Peyer's patch (tissue), 4 donors: ENCODE measurements around the gene WNT1. TPM values are rescaled to one million over a fixed set of nuclear protein-coding genes. Genes with fewer than 3 reads are reported as not detected.
A peak's percentile ranks its signal among the peaks of the same experiment; 100 is the strongest.

Source experiments
- DNase-seq, 3 donors: peaks; one replicate each; pipeline ENCODE4 v3.0.0-alpha.2; 2017 to 2019
- H3K27ac ChIP-seq, 4 donors: fragments of 200-600 bp; sonication (generic); one replicate each; pipeline ENCODE4 v1.5.1; 2016 to 2019
- H3K27me3 ChIP-seq, 2 donors: fragments of 200-600 bp; sonication (generic); one replicate each; pipeline ENCODE4 v1.5.1; 2019
- H3K36me3 ChIP-seq, 3 donors: fragments of 200-600 bp; sonication (generic); one replicate each; pipeline ENCODE4 v1.5.1; 2016 to 2019
- H3K4me1 ChIP-seq, 4 donors: fragments of 200-600 bp; sonication (generic); one replicate each; pipeline ENCODE4 v1.5.1; 2016 to 2019
- H3K4me3 ChIP-seq, 4 donors: fragments of 200-600 bp; sonication (generic); 1 replicate in 3 of 4; 2 replicates in 1 of 4; pipeline ENCODE4 v1.5.1; 2016 to 2019; ENCODE audit warnings: mild to moderate bottlenecking in 1 of 4
- H3K9me3 ChIP-seq, 4 donors: fragments of 200-600 bp; sonication (generic); one replicate each; pipeline ENCODE4 v1.5.1; 2016 to 2019; ENCODE audit warnings: mild to moderate bottlenecking in 1 of 4
- CTCF ChIP-seq, 6 experiments: fragments of 450-650 bp in 4 of 6; fragments of 200-600 bp in 2 of 6; sonication (generic) in 1 of 6; IDR thresholded peaks; one replicate each; pipeline ENCODE4 v1.5.1; 2017 to 2019; ENCODE audit warnings: antibody characterized with exemption in 6 of 6, mild to moderate bottlenecking in 3 of 6, moderate library complexity in 1 of 6
- POLR2A ChIP-seq, 2 donors: fragments of 450-650 bp; IDR thresholded peaks; one replicate each; pipeline ENCODE4 v1.5.1; 2017; ENCODE audit warnings: antibody characterized with exemption in 2 of 2, mild to moderate bottlenecking in 2 of 2, moderate library complexity in 2 of 2
- total RNA-seq, 4 donors: library from RNA; depleted of rRNA; stranded (reverse); fragments of >200 nt; gene quantifications; one replicate each; pipeline ENCODE4 v1.1.0, GENCODE V29; 2016

The WNT1 gene
- total RNA-seq, 4 donors from 2014 or later, result not detected

- Histone ChIP-seq H3K9me3 (no peaks in the 10 kb centered on the region), H3K4me3 (no peak overlapping the region), H3K27me3 (no peaks in the 10 kb centered on the region), H3K36me3 (peaks cover 0 to 78% (median 0%) of the 10 kb centered on the region in 3 donors), H3K27ac (peak overlapping the region; percentile 5 to 71 (median 57)), H3K4me1 (no peaks in the 10 kb centered on the region)
- DNase-seq, result no peak
- TF ChIP-seq CTCF (IDR thresholded peaks at IDR 0.05), result peak in 4 of 6 experiments; percentile 17 to 38 (median 30)
- no peak for TF ChIP-seq POLR2A (IDR thresholded peaks at IDR 0.05)
Observed at GRCh38 chr12:48934312-48934706, 43.8 kb upstream of the WNT1 start.

- Histone ChIP-seq H3K9me3 (no peaks in the 10 kb centered on the region), H3K27me3 (no peaks in the 10 kb centered on the region), H3K27ac (no peak overlapping the region), H3K36me3 (peaks cover 0 to 76% (median 0%) of the 10 kb centered on the region in 3 donors), H3K4me3 (no peak overlapping the region), H3K4me1 (no peaks in the 10 kb centered on the region)
- TF ChIP-seq CTCF (IDR thresholded peaks at IDR 0.05), result peak; percentile 71 to 93 (median 77)
- TF ChIP-seq POLR2A (IDR thresholded peaks at IDR 0.05), result no peak
- DNase-seq, result peak; percentile 75 to 92 (median 79)
Observed at GRCh38 chr12:48936379-48936979, 41.6 kb upstream of the WNT1 start.

- H3K4me3 ChIP-seq, result no peak overlapping the region
- no peaks in the 10 kb centered on the region for H3K9me3 ChIP-seq
- no peaks in the 10 kb centered on the region for H3K27me3 ChIP-seq
- H3K27ac ChIP-seq, result no peak overlapping the region
- H3K4me1 ChIP-seq, result no peaks in the 10 kb centered on the region
- TF ChIP-seq CTCF (IDR thresholded peaks at IDR 0.05) (no peak), POLR2A (IDR thresholded peaks at IDR 0.05) (no peak)
- no peak for DNase-seq
- H3K36me3 ChIP-seq, result peaks cover 0 to 73% (median 0%) of the 10 kb centered on the region in 3 donors
Observed at GRCh38 chr12:48937170-48937569, 41.0 kb upstream of the WNT1 start.

GRCh38 chr12:48938805-48939204 lies 39.3 kb upstream of the WNT1 start:
- Histone ChIP-seq H3K27me3 (no peaks in the 10 kb centered on the region), H3K9me3 (no peaks in the 10 kb centered on the region), H3K4me1 (no peaks in the 10 kb centered on the region), H3K27ac (no peak overlapping the region), H3K36me3 (peaks cover 0 to 60% (median 0%) of the 10 kb centered on the region in 3 donors), H3K4me3 (no peak overlapping the region)
- peak in 2 of 3 donors; percentile 73 to 80 for DNase-seq
- TF ChIP-seq CTCF (IDR thresholded peaks at IDR 0.05) (no peak), POLR2A (IDR thresholded peaks at IDR 0.05) (no peak)

GRCh38 chr12:48940181-48940580 lies 37.9 kb upstream of the WNT1 start:
- no peak overlapping the region for H3K4me3 ChIP-seq
- peaks cover 0 to 53% (median 0%) of the 10 kb centered on the region in 3 donors for H3K36me3 ChIP-seq

More at GRCh38 chr12:48940181-48940580, 37.9 kb upstream of the WNT1 start:
- no peak for TF ChIP-seq POLR2A (IDR thresholded peaks at IDR 0.05)
- TF ChIP-seq CTCF (IDR thresholded peaks at IDR 0.05), result no peak
- DNase-seq, result no peak
- Histone ChIP-seq H3K4me1 (no peaks in the 10 kb centered on the region), H3K9me3 (no peaks in the 10 kb centered on the region), H3K27me3 (no peaks in the 10 kb centered on the region), H3K27ac (no peak overlapping the region)
